ENCODE data around the gene CFAP73. TPM values are rescaled to one million over a fixed set of nuclear protein-coding genes. Genes with fewer than 3 reads are reported as not detected.

The CFAP73 gene
- polyA plus RNA-seq, 4 donors, result 0.27 to 3.0 (median 0.75) TPM

- DNase-seq (ENCODE audit: low read depth in 4 of 4, low spot score in 3 of 4), result no peak
These were observed 31.4 kb upstream of the CFAP73 start for GRCh38 chr12:113118142-113118541.

- DNase-seq (ENCODE audit: low read depth in 4 of 4, low spot score in 3 of 4), result no peak
These were observed 29.4 kb upstream of the CFAP73 start for GRCh38 chr12:113119980-113120669.

- DNase-seq (ENCODE audit: low read depth in 4 of 4, low spot score in 3 of 4), result no peak
These were observed 28.7 kb upstream of the CFAP73 start for GRCh38 chr12:113120670-113121370.

GRCh38 chr12:113127791-113128199 lies 21.7 kb upstream of the CFAP73 start:
- DNase-seq (ENCODE audit: low read depth in 4 of 4, low spot score in 3 of 4), result no peak

GRCh38 chr12:113128802-113129663 lies 20.5 kb upstream of the CFAP73 start:
- DNase-seq (ENCODE audit: low read depth in 4 of 4, low spot score in 3 of 4), result no peak

GRCh38 chr12:113129664-113130456 lies 19.7 kb upstream of the CFAP73 start:
- no peak for DNase-seq (ENCODE audit: low read depth in 4 of 4, low spot score in 3 of 4)

- no peak for DNase-seq (ENCODE audit: low read depth in 4 of 4, low spot score in 3 of 4)
These were observed 18.9 kb upstream of the CFAP73 start for GRCh38 chr12:113130457-113131135.

- DNase-seq (ENCODE audit: low read depth in 4 of 4, low spot score in 3 of 4), result no peak
These were observed 18.0 kb upstream of the CFAP73 start for GRCh38 chr12:113131556-113131955.

GRCh38 chr12:113133036-113133435 lies 16.5 kb upstream of the CFAP73 start:
- no peak for DNase-seq (ENCODE audit: low read depth in 4 of 4, low spot score in 3 of 4)

GRCh38 chr12:113133666-113134065 lies 15.9 kb upstream of the CFAP73 start:
- no peak for DNase-seq (ENCODE audit: low read depth in 4 of 4, low spot score in 3 of 4)

GRCh38 chr12:113134071-113134470 lies 15.5 kb upstream of the CFAP73 start:
- no peak for DNase-seq (ENCODE audit: low read depth in 4 of 4, low spot score in 3 of 4)

GRCh38 chr12:113134521-113134951 lies 15.0 kb upstream of the CFAP73 start:
- DNase-seq (ENCODE audit: low read depth in 4 of 4, low spot score in 3 of 4), result no peak

- DNase-seq (ENCODE audit: low read depth in 4 of 4, low spot score in 3 of 4), result no peak
These were observed 14.1 kb upstream of the CFAP73 start, which contains the start of gene RASAL1 for GRCh38 chr12:113135178-113136127. RASAL1 (minus strand) TSS chr12:113135761; CDS start chr12:113135462, 299 bp downstream.

GRCh38 chr12:113136128-113136989 lies 13.2 kb upstream of the CFAP73 start:
- no peak for DNase-seq (ENCODE audit: low read depth in 4 of 4, low spot score in 3 of 4)

GRCh38 chr12:113136990-113137511 lies 12.5 kb upstream of the CFAP73 start:
- no peak for DNase-seq (ENCODE audit: low read depth in 4 of 4, low spot score in 3 of 4)

GRCh38 chr12:113137861-113138783 lies 11.4 kb upstream of the CFAP73 start:
- DNase-seq (ENCODE audit: low read depth in 4 of 4, low spot score in 3 of 4), result no peak

All from left renal pelvis (tissue), 4 donors.